ENCODE measurements around the gene STK32C. TPM values are rescaled to one million over a fixed set of nuclear protein-coding genes. Genes with fewer than 3 reads are reported as not detected.

STK32C gene
- total RNA-seq, 2 donors from 2014 or later, result 0.78 to 4.0 TPM

GRCh38 chr10:132196178-132197113, 111.3 kb downstream of the STK32C start:
- DNase-seq (no peak), ATAC-seq (no peak)
- 80 to 88% methylated on average over 9 to 30 of the region's 30 CpGs for WGBS, 2 donors
- no peaks in the 10 kb centered on the region for H3K9me3 ChIP-seq
- intact Hi-C loops (cut with DNase I), result no loop called here
- no peaks in the 10 kb centered on the region for H3K4me1 ChIP-seq
- H3K36me3 ChIP-seq (replicated peaks in 1 of 2; ENCODE audit: insufficient read depth in 1 of 2, low read depth in 2 of 2), result no peaks in the 10 kb centered on the region
- no peak overlapping the region for H3K27ac ChIP-seq
- no peaks in the 10 kb centered on the region for H3K27me3 ChIP-seq
- H3K4me3 ChIP-seq, result no peak overlapping the region
- no peak for TF ChIP-seq CTCF (IDR thresholded peaks at IDR 0.05)
- TF ChIP-seq POLR2A (IDR thresholded peaks at IDR 0.05), result no peak

- ATAC-seq (no peak), DNase-seq (no peak)
- intact Hi-C loops (cut with DNase I), result no loop called here
- no peak overlapping the region for H3K4me3 ChIP-seq
- H3K27ac ChIP-seq, result no peak overlapping the region
- no peaks in the 10 kb centered on the region for H3K36me3 ChIP-seq (replicated peaks in 1 of 2; ENCODE audit: insufficient read depth in 1 of 2, low read depth in 2 of 2)
- no peaks in the 10 kb centered on the region for H3K27me3 ChIP-seq
- H3K4me1 ChIP-seq, result no peaks in the 10 kb centered on the region
- no peaks in the 10 kb centered on the region for H3K9me3 ChIP-seq
- TF ChIP-seq CTCF (IDR thresholded peaks at IDR 0.05) (no peak), POLR2A (IDR thresholded peaks at IDR 0.05) (no peak)
- 82 to 84% methylated on average over 3 to 13 of the region's 13 CpGs for WGBS, 2 donors
Measured at GRCh38 chr10:132195366-132196075, 112.2 kb downstream of the STK32C start.

- Histone ChIP-seq H3K4me1 (no peaks in the 10 kb centered on the region), H3K4me3 (no peak overlapping the region), H3K27me3 (no peaks in the 10 kb centered on the region), H3K36me3 (replicated peaks in 1 of 2; ENCODE audit: insufficient read depth in 1 of 2, low read depth in 2 of 2) (no peaks in the 10 kb centered on the region), H3K27ac (no peak overlapping the region), H3K9me3 (no peaks in the 10 kb centered on the region)
- 90% methylated on average over 15 of the region's 15 CpGs for WGBS, 2 donors
- TF ChIP-seq CTCF (IDR thresholded peaks at IDR 0.05), result no peak
- no peak for TF ChIP-seq POLR2A (IDR thresholded peaks at IDR 0.05)
- DNase-seq (no peak), ATAC-seq (no peak)
- intact Hi-C loops (cut with DNase I), result no loop called here
Measured at GRCh38 chr10:132194726-132195125, 113.0 kb downstream of the STK32C start.

- Histone ChIP-seq H3K36me3 (replicated peaks in 1 of 2; ENCODE audit: insufficient read depth in 1 of 2, low read depth in 2 of 2) (no peaks in the 10 kb centered on the region), H3K4me3 (no peak overlapping the region), H3K27ac (no peak overlapping the region), H3K27me3 (no peaks in the 10 kb centered on the region), H3K9me3 (no peaks in the 10 kb centered on the region), H3K4me1 (no peaks in the 10 kb centered on the region)
- intact Hi-C loops (cut with DNase I), result no loop called here
- 69 to 71% methylated on average over 19 to 21 of the region's 21 CpGs for WGBS, 2 donors
- DNase-seq (peak in 1 of 4 donors; percentile 42), ATAC-seq (no peak)
- TF ChIP-seq POLR2A (IDR thresholded peaks at IDR 0.05) (no peak), CTCF (IDR thresholded peaks at IDR 0.05) (no peak)
Measured at GRCh38 chr10:132193907-132194552, 113.7 kb downstream of the STK32C start.

Data from body of pancreas (tissue), 4 donors.